Omental fat pad (tissue), 4 donors: Measurements from ENCODE around the gene TRIM7. TPM values are rescaled to one million over a fixed set of nuclear protein-coding genes. Genes with fewer than 3 reads are reported as not detected.
"Not testable (repeated sequence)": the region's sequence is repeated elsewhere in the genome, so short reads cannot be mapped to it uniquely, and the experiment has no call there.

Experiments
- ATAC-seq: fragments of 150-250 bp; one replicate; pipeline ENCODE4 v1.9.1; 2016; ENCODE audit warnings: mild to moderate bottlenecking, moderate library complexity; ENCODE audit not compliant: low FRiP score
- DNase-seq: peaks from one replicate; pipeline ENCODE4 v3.0.0-alpha.2; 2019; ENCODE audit warnings: low spot score
- CTCF ChIP-seq, 3 donors: fragments of 450-650 bp; IDR thresholded peaks; one replicate each; pipeline ENCODE4 v1.5.1; 2016 to 2017; ENCODE audit warnings: antibody characterized with exemption in 3 of 3, mild to moderate bottlenecking in 3 of 3, moderate library complexity in 2 of 3
- total RNA-seq, 4 donors: library from RNA; depleted of rRNA; stranded (reverse); fragments of >200 nt; gene quantifications; one replicate each; pipeline ENCODE4 v1.1.0, GENCODE V29; 2016

TRIM7 gene
- total RNA-seq, 4 donors from 2014 or later, result 0.79 to 2.9 (median 1.1) TPM

- ATAC-seq (no peak), DNase-seq (no peak)
- TF ChIP-seq CTCF (IDR thresholded peaks at IDR 0.05), result no peak
Observed at GRCh38 chr5:181156758-181157157, 48.2 kb downstream of the TRIM7 start.

- TF ChIP-seq CTCF (IDR thresholded peaks at IDR 0.05), result no peak
- no peak for ATAC-seq
- DNase-seq, result no peak
Observed at GRCh38 chr5:181153814-181154213, 51.2 kb downstream of the TRIM7 start.

- DNase-seq, result no peak
- no peak for TF ChIP-seq CTCF (IDR thresholded peaks at IDR 0.05)
- no peak for ATAC-seq
Observed at GRCh38 chr5:181152406-181152805, 52.6 kb downstream of the TRIM7 start.

GRCh38 chr5:181151146-181151545, 53.9 kb downstream of the TRIM7 start:
- no peak for ATAC-seq
- DNase-seq, result no peak
- TF ChIP-seq CTCF (IDR thresholded peaks at IDR 0.05), result no peak

GRCh38 chr5:181149806-181150733, 54.9 kb downstream of the TRIM7 start:
- DNase-seq (no peak), ATAC-seq (no peak)
- TF ChIP-seq CTCF (IDR thresholded peaks at IDR 0.05), result no peak

- no peak for TF ChIP-seq CTCF (IDR thresholded peaks at IDR 0.05)
- DNase-seq (no peak), ATAC-seq (no peak)
Observed at GRCh38 chr5:181149355-181149754, 55.6 kb downstream of the TRIM7 start.

- not testable (repeated sequence) for ATAC-seq, DNase-seq
Observed at GRCh38 chr5:181146927-181147636, 57.9 kb downstream of the TRIM7 start, which contains the start of gene OR2V2. TSS of gene OR2V2 (plus strand) at chr5:181147586. CDS start at chr5:181154943, 7,357 bp downstream.
